SK-N-SH treated with all-trans-retinoic acid at 6 μM for 48 hours (cell line): ENCODE results near the gene COL6A3.

ENCODE experiments used
- ATAC-seq: fragments of 200-7000 bp; cut with Tn5 transposase; 3 replicates; pipeline ENCODE4 v1.9.1; 2020; ENCODE audit warnings: mild to moderate bottlenecking, moderate library complexity
- ARNTL ChIP-seq: fragments of 450-650 bp; formaldehyde crosslinking; IDR thresholded peaks from 2 replicates; pipeline ENCODE4 v1.5.0; 2020; ENCODE audit warnings: low read depth, mild to moderate bottlenecking, moderate library complexity, borderline replicate concordance
- BACH2 ChIP-seq: fragments of 250-450 bp; sonication (Bioruptor Pico); IDR thresholded peaks from 2 replicates; pipeline ENCODE4 v1.9.0; 2021; ENCODE audit warnings: mild to moderate bottlenecking, borderline replicate concordance
- CREB5 ChIP-seq: fragments of 250-450 bp; sonication (Bioruptor Pico); IDR thresholded peaks from 2 replicates; pipeline ENCODE4 v1.5.1; 2020; ENCODE audit warnings: low read depth, mild to moderate bottlenecking, moderate library complexity
- CSDC2 ChIP-seq: fragments of 250-450 bp; sonication (Bioruptor Pico); IDR thresholded peaks from 2 replicates; pipeline ENCODE4 v1.5.0; 2020; ENCODE audit warnings: mild to moderate bottlenecking, moderate library complexity
- CSRNP3 ChIP-seq: fragments of 250-450 bp; sonication (Bioruptor Pico); IDR thresholded peaks from 2 replicates; pipeline ENCODE4 v1.5.1; 2021; ENCODE audit warnings: mild to moderate bottlenecking, moderate library complexity
- ESRRG ChIP-seq: fragments of 250-450 bp; sonication (Bioruptor Pico); IDR thresholded peaks from 2 replicates; pipeline ENCODE4 v1.6.1; 2021; ENCODE audit warnings: mild to moderate bottlenecking
- GLIS3 ChIP-seq: fragments of 250-450 bp; sonication (Bioruptor Pico); IDR thresholded peaks from 2 replicates; pipeline ENCODE4 v1.5.0; 2020; ENCODE audit warnings: mild to moderate bottlenecking, moderate library complexity
- ISL1 ChIP-seq: fragments of 250-450 bp; sonication (Bioruptor Pico); IDR thresholded peaks from 2 replicates; pipeline ENCODE4 v2.1.2; 2022; ENCODE audit warnings: mild to moderate bottlenecking, moderate library complexity
- OSR1 ChIP-seq: fragments of 250-450 bp; sonication (Bioruptor Pico); IDR thresholded peaks from 2 replicates; pipeline ENCODE4 v1.8.0; 2022; ENCODE audit warnings: moderate library complexity, mild to moderate bottlenecking, inconsistent platforms
- PATZ1 ChIP-seq: fragments of 250-450 bp; sonication (Bioruptor Pico); IDR thresholded peaks from 2 replicates; pipeline ENCODE4 v1.8.0; 2020; ENCODE audit warnings: mild to moderate bottlenecking, moderate library complexity, borderline replicate concordance
- POU6F1 ChIP-seq: fragments of 250-450 bp; sonication (Bioruptor Pico); IDR thresholded peaks from 2 replicates; pipeline ENCODE4 v1.8.0; 2021; ENCODE audit warnings: low read depth, mild to moderate bottlenecking, moderate library complexity, borderline replicate concordance
- PPARA ChIP-seq: fragments of 250-450 bp; sonication (Bioruptor Pico); IDR thresholded peaks from 2 replicates; pipeline ENCODE4 v1.5.0; 2020; ENCODE audit warnings: mild to moderate bottlenecking, borderline replicate concordance
- RARB ChIP-seq: fragments of 250-450 bp; sonication (Bioruptor Pico); IDR thresholded peaks from 2 replicates; pipeline ENCODE4 v1.8.0; 2021; ENCODE audit warnings: mild to moderate bottlenecking, moderate library complexity
- SNAI2 ChIP-seq: fragments of 250-450 bp; sonication (Bioruptor Pico); IDR thresholded peaks from 2 replicates; pipeline ENCODE4 v1.5.0; 2020; ENCODE audit warnings: mild to moderate bottlenecking, moderate library complexity
- TCF4 ChIP-seq: fragments of 250-450 bp; sonication (Bioruptor Pico); IDR thresholded peaks from 2 replicates; pipeline ENCODE4 v1.8.0; 2021; ENCODE audit warnings: mild to moderate bottlenecking, moderate library complexity, borderline replicate concordance
- TOX ChIP-seq: fragments of 250-450 bp; sonication (Bioruptor Pico); IDR thresholded peaks from 2 replicates; pipeline ENCODE4 v1.8.0; 2021; ENCODE audit warnings: mild to moderate bottlenecking, moderate library complexity, borderline replicate concordance
- ZC3H10 ChIP-seq: fragments of 250-450 bp; sonication (Bioruptor Pico); IDR thresholded peaks from 2 replicates; pipeline ENCODE4 v1.5.1; 2021; ENCODE audit warnings: mild to moderate bottlenecking, moderate library complexity
- ZFP3 ChIP-seq: fragments of 250-450 bp; sonication (Bioruptor Pico); IDR thresholded peaks from 2 replicates; pipeline ENCODE4 v1.5.0; 2020; ENCODE audit warnings: mild to moderate bottlenecking, moderate library complexity
- ZFP30 ChIP-seq: fragments of 450-650 bp; formaldehyde crosslinking; IDR thresholded peaks from 2 replicates; pipeline ENCODE4 v1.5.0; 2022; ENCODE audit warnings: mild to moderate bottlenecking, moderate library complexity
- ZNF565 ChIP-seq: fragments of 450-650 bp; formaldehyde crosslinking; conservative IDR thresholded peaks from 2 replicates; pipeline ENCODE4 v1.5.0; 2020; ENCODE audit warnings: low read depth, mild to moderate bottlenecking, moderate library complexity
- ZNF70 ChIP-seq: fragments of 450-650 bp; formaldehyde crosslinking; IDR thresholded peaks from 2 replicates; pipeline ENCODE4 v1.5.0; 2020; ENCODE audit warnings: mild to moderate bottlenecking, moderate library complexity
- ZNF8 ChIP-seq: fragments of 450-650 bp; formaldehyde crosslinking; IDR thresholded peaks from 2 replicates; pipeline ENCODE4 v1.5.0; 2020; ENCODE audit warnings: mild to moderate bottlenecking, moderate library complexity

Gene COL6A3

GRCh38 chr2:237345411-237345810 lies 68.6 kb downstream of the COL6A3 start:
- TF ChIP-seq PPARA (CRISPR knock-in tag) (no peak), ZFP3 (no peak), ZFP30 (CRISPR knock-in tag) (no peak), ZNF565 (no peak), ARNTL (no peak), RARB (CRISPR knock-in tag) (no peak), CREB5 (CRISPR knock-in tag) (no peak), ESRRG (CRISPR knock-in tag) (no peak), SNAI2 (CRISPR knock-in tag) (no peak), ZNF8 (CRISPR knock-in tag) (no peak), TOX (no peak), BACH2 (no peak), ZNF70 (CRISPR knock-in tag) (no peak), TCF4 (no peak), ZC3H10 (no peak), POU6F1 (no peak)
- TF ChIP-seq, all 23 proteins: peak for 0
- no peak for ATAC-seq

- no peak for TF ChIP-seq PPARA (CRISPR knock-in tag)
- TF ChIP-seq ZFP30 (CRISPR knock-in tag), result no peak
- no peak for TF ChIP-seq PATZ1 (CRISPR knock-in tag)
- no peak for TF ChIP-seq ZNF565
- no peak for TF ChIP-seq ZNF8 (CRISPR knock-in tag)
- TF ChIP-seq ARNTL, result no peak
- TF ChIP-seq BACH2, result no peak
- TF ChIP-seq OSR1 (CRISPR knock-in tag), result no peak
- TF ChIP-seq GLIS3 (CRISPR knock-in tag), result no peak
- TF ChIP-seq CSRNP3 (CRISPR knock-in tag), result no peak
- TF ChIP-seq ISL1 (CRISPR knock-in tag), result no peak
- TF ChIP-seq POU6F1, result no peak
- TF ChIP-seq SNAI2 (CRISPR knock-in tag), result no peak
- TF ChIP-seq TCF4, result no peak
- TF ChIP-seq ZNF70 (CRISPR knock-in tag), result no peak
- no peak for ATAC-seq
Observed at GRCh38 chr2:237344942-237345341, 69.0 kb downstream of the COL6A3 start.

GRCh38 chr2:237343993-237344392 lies 70.0 kb downstream of the COL6A3 start:
- no peak for ATAC-seq
- TF ChIP-seq TCF4 (no peak), TOX (no peak), SNAI2 (CRISPR knock-in tag) (no peak), ZNF8 (CRISPR knock-in tag) (no peak), RARB (CRISPR knock-in tag) (no peak), ZNF70 (CRISPR knock-in tag) (no peak), ISL1 (CRISPR knock-in tag) (no peak), CSDC2 (CRISPR knock-in tag) (no peak), POU6F1 (no peak), PPARA (CRISPR knock-in tag) (no peak), ZFP30 (CRISPR knock-in tag) (no peak), ZNF565 (no peak)
